Cardiac muscle cell (in vitro differentiated cells and primary cell): ENCODE measurements around the gene KLHL3. TPM values are rescaled to one million over a fixed set of nuclear protein-coding genes. Genes with fewer than 3 reads are reported as not detected.

Source experiments
- DNase-seq, 2 donors: peaks; one replicate each; pipeline versions ENCODE4 v3.0.0 to v3.0.0-alpha.2; 2010 to 2017; ENCODE audit warnings: low read depth in 1 of 2, low spot score in 1 of 2
- H3K27ac ChIP-seq: fragments of 200-600 bp; sonication (generic); 2 replicates; pipeline ENCODE4 v1.5.1; 2016
- H3K27me3 ChIP-seq: fragments of 200-600 bp; sonication (generic); 2 replicates; pipeline ENCODE4 v1.6.0; 2016; ENCODE audit warnings: control low read depth
- H3K36me3 ChIP-seq: fragments of 200-600 bp; sonication (generic); 2 replicates; pipeline ENCODE4 v1.5.1; 2016; ENCODE audit warnings: control low read depth
- H3K4me1 ChIP-seq: fragments of 200-600 bp; sonication (generic); 2 replicates; pipeline ENCODE4 v1.8.1; 2017; ENCODE audit warnings: low read depth, mild to moderate bottlenecking, mixed run types
- H3K4me3 ChIP-seq: fragments of 200-600 bp; sonication (generic); 2 replicates; pipeline ENCODE4 v1.5.1; 2016; ENCODE audit warnings: mild to moderate bottlenecking
- H3K9me3 ChIP-seq: fragments of 200-600 bp; sonication (generic); 2 replicates; pipeline ENCODE4 v1.5.1; 2017; ENCODE audit warnings: low read depth, mild to moderate bottlenecking, control low read depth
- polyA plus RNA-seq: library from polyadenylated mRNA; unstranded; fragments of >200 nt; fragmentation: Nextera tagmentation; extraction: Ambion mirVana; gene quantifications from 2 replicates; pipeline ENCODE4 v1.2.1, GENCODE V29; 2016
- total RNA-seq: library from RNA; depleted of rRNA; stranded (reverse); fragments of >200 nt; gene quantifications from 2 replicates; pipeline ENCODE4 v1.2.3, GENCODE V29; 2016
- TF ChIP-seq, protein P1 (sequence below): IDR thresholded peaks from 2 replicates; pipeline ENCODE4 v1.5.1; 2012; ENCODE audit warnings: low read depth, mild to moderate bottlenecking, low read length

Gene KLHL3
- total and polyA plus RNA-seq, 2 experiments from 2014 or later: 11.4 to 16.8 TPM

DNA sequence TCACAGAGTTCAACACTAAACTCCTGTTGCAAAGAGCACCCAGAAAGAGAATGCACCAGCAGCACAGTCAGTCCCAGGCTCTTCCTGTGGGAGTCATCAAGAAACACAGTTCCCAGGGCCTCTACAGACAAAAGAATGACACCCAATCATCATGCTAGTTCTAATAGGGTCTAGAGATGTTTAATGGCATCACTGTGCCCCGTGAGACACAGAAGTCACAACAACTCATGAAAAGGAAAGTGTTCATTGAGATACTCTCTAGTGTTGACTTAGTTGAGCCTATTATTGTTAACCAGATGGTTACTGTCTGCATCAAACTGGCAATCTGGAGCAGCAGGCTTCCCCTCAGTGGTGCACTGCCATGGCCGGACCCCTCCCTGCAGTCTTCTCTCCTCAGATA lies 1.6 kb downstream of the KLHL3 start:
- H3K27ac ChIP-seq: peak overlapping the region; percentile 80
- no peaks in the 10 kb centered on the region for H3K27me3 ChIP-seq
- DNase-seq: peak in 1 of 2 donors; percentile 37
- peaks cover 12% of the 10 kb centered on the region for H3K4me1 ChIP-seq
- H3K36me3 ChIP-seq: no peaks in the 10 kb centered on the region
- peak overlapping the region; percentile 34 for H3K4me3 ChIP-seq
- TF ChIP-seq, protein P1, sequence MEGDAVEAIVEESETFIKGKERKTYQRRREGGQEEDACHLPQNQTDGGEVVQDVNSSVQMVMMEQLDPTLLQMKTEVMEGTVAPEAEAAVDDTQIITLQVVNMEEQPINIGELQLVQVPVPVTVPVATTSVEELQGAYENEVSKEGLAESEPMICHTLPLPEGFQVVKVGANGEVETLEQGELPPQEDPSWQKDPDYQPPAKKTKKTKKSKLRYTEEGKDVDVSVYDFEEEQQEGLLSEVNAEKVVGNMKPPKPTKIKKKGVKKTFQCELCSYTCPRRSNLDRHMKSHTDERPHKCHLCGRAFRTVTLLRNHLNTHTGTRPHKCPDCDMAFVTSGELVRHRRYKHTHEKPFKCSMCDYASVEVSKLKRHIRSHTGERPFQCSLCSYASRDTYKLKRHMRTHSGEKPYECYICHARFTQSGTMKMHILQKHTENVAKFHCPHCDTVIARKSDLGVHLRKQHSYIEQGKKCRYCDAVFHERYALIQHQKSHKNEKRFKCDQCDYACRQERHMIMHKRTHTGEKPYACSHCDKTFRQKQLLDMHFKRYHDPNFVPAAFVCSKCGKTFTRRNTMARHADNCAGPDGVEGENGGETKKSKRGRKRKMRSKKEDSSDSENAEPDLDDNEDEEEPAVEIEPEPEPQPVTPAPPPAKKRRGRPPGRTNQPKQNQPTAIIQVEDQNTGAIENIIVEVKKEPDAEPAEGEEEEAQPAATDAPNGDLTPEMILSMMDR: no peak
- no peaks in the 10 kb centered on the region for H3K9me3 ChIP-seq

DNA sequence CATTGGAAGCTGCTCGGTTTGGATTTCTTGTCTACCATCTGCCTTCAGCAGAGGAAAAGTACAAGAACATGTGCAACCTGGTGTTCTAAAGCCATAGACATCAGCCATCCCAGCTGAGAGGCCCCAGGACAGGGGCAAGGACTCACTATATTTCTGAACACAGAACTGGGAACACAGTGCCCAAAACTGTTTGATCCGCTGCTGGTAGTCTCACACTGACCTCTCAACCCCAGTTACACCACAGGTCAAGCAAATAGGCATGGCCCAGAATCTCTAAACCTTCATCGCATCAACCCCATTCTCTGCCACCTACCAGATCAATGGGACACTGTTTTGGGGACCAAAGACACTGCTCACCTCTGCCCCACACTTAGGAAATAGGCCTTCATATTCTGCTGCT lies 2.0 kb downstream of the KLHL3 start:
- DNase-seq: no peak
- Histone ChIP-seq H3K9me3 (no peaks in the 10 kb centered on the region), H3K27me3 (no peaks in the 10 kb centered on the region), H3K36me3 (no peaks in the 10 kb centered on the region), H3K27ac (peak overlapping the region; percentile 80), H3K4me3 (peak overlapping the region; percentile 34), H3K4me1 (peaks cover 12% of the 10 kb centered on the region)
- TF ChIP-seq, protein P1: no peak

DNA sequence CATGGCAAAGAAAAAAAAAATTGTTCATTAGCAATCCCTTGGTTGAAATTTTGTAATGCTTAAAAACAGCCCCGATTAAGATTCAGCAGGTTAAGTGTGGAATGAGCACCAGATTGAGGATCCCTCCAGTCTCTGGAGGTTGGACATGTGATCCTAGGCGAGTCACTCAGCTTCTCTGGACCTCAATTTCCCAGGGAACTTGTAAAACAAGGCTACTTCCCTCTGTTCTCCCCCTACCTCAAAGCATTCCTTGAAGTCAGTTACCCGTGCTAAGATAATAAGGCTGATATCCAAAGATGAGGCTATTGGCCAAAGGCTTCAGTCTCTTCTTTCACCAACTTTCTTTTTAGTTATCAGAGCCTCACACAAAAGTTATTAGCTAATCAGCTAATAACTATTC lies 2.9 kb downstream of the KLHL3 start:
- Histone ChIP-seq H3K27ac (no peak overlapping the region), H3K4me1 (peaks cover 12% of the 10 kb centered on the region), H3K4me3 (no peak overlapping the region), H3K36me3 (no peaks in the 10 kb centered on the region), H3K27me3 (no peaks in the 10 kb centered on the region), H3K9me3 (no peaks in the 10 kb centered on the region)
- DNase-seq: no peak
- TF ChIP-seq, protein P1: no peak

DNA sequence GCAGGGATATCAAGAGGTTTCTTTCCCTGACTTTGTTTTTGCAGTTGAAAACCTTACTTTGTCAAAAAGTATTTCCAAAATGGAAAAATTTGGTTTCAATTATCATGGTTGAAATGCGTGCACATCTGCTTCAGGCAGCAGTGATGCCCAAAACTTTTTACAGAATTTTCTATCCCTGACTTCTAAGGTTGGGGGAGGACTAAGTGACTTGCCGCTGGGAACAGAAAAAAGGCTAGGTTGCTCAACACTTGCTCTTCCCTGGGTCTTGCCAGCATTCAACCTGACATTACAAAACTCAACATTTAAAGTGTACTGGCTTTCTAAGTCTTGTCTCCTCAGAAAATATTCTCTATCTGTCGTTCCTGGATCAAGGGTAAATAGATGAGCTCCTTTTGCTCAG lies 4.7 kb downstream of the KLHL3 start:
- Histone ChIP-seq H3K4me3 (no peak overlapping the region), H3K27ac (no peak overlapping the region), H3K9me3 (no peaks in the 10 kb centered on the region), H3K27me3 (no peaks in the 10 kb centered on the region), H3K36me3 (no peaks in the 10 kb centered on the region), H3K4me1 (peaks cover 2% of the 10 kb centered on the region)
- TF ChIP-seq, protein P1: no peak
- DNase-seq: peak in 1 of 2 donors; percentile 57

DNA sequence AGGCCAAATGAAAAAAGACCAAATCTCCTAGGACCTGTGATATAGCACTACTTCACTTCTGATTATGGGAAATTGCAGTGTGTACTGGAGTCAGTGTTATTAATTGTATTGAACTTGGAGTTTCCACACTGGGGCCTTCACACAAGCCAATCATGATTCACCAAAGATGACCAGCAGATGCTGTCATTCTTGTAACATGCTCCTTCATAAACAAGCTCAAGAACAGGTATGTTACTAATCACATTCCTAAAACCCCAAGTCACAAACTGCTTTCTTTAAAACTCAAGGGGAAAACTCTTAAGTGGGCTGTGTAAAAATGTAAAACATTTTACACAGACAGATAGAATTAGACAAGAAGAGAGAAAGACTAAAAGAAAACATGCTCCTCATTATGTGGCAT lies 5.6 kb downstream of the KLHL3 start:
- Histone ChIP-seq H3K27me3 (no peaks in the 10 kb centered on the region), H3K27ac (no peak overlapping the region), H3K4me3 (no peak overlapping the region), H3K36me3 (no peaks in the 10 kb centered on the region), H3K9me3 (no peaks in the 10 kb centered on the region), H3K4me1 (no peaks in the 10 kb centered on the region)
- DNase-seq: no peak
- TF ChIP-seq, protein P1: no peak

DNA sequence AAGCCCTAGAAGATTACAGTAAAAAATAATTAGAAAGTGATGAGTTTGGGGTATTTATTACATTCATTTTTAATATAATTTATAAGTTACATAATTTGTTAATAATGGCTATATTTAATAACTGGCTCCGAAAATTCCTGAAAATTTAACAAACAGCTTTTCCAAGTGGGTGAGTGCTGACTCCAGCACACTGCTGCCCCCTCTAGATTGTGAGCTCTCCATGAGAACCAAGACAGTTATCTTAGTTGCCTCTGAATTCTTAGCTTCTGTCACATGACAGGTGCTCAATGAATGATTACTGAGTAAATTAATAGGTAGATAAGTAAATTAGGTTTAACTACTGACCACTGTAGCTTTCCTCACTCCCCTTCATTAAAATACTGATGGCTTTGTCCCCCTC lies 7.8 kb downstream of the KLHL3 start:
- Histone ChIP-seq H3K4me1 (no peaks in the 10 kb centered on the region), H3K27me3 (no peaks in the 10 kb centered on the region), H3K4me3 (no peak overlapping the region), H3K27ac (no peak overlapping the region), H3K36me3 (no peaks in the 10 kb centered on the region), H3K9me3 (no peaks in the 10 kb centered on the region)
- TF ChIP-seq, protein P1: peak; percentile 11
- no peak for DNase-seq
